Stomach (tissue), 4 donors: ENCODE results near the gene NCKAP5.

Source experiments
- CTCF ChIP-seq, 7 experiments: fragments of 450-650 bp in 4 of 7; fragments of 200-600 bp in 3 of 7; sonication (generic) in 3 of 7; IDR thresholded peaks; one replicate each; pipeline ENCODE4 v1.5.1; 2016 to 2019; ENCODE audit warnings: antibody characterized with exemption in 7 of 7, control low read depth in 2 of 7, mild to moderate bottlenecking in 1 of 7
- EP300 ChIP-seq: sonication (generic); formaldehyde crosslinking; IDR thresholded peaks from one replicate; pipeline ENCODE4 v1.6.1; 2017; ENCODE audit warnings: antibody characterized with exemption
- POLR2A ChIP-seq, 4 donors: fragments of 450-650 bp; IDR thresholded peaks; one replicate each; pipeline ENCODE4 v1.6.1; 2016; ENCODE audit warnings: antibody characterized with exemption in 4 of 4, control low read depth in 2 of 4, mild to moderate bottlenecking in 1 of 4, moderate library complexity in 1 of 4

GRCh38 chr2:133457861-133458260 lies 110.4 kb downstream of the NCKAP5 start:
- TF ChIP-seq EP300 (no peak), POLR2A (IDR thresholded peaks at IDR 0.05) (no peak), CTCF (IDR thresholded peaks at IDR 0.05) (no peak)
